ENCODE results near the gene RANBP17.
"Not testable (repeated sequence)": the region's sequence is repeated elsewhere in the genome, so short reads cannot be mapped to it uniquely, and the experiment has no call there.

RANBP17 gene

GRCh38 chr5:170960567-170960966, 98.7 kb downstream of the RANBP17 start:
- no peak for DNase-seq

- DNase-seq: no peak
These were observed 101.7 kb downstream of the RANBP17 start for GRCh38 chr5:170963521-170963920.

GRCh38 chr5:170974461-170974860, 112.6 kb downstream of the RANBP17 start:
- no peak for DNase-seq

DNA sequence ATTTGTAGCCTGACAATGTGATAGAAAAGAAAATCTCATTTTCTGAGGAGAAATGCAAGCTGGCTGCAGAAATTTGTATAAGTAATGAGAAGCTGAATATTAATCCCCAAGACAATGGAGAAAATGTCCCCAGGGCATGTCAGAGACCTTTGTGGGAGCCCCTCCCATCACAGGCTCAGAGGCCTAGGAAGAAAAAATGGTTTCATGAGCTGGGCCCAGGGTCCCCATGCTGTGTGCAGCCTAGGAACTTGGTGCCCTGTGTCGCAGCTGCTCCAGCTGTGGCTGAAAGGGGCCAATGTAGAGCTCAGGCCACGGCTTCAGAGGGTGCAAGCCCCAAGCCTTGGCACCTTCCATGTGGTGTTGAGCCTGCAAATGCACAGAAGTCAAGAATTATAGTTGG, 118.4 kb downstream of the RANBP17 start:
- not testable (repeated sequence) for DNase-seq

- no peak for DNase-seq
These were observed 123.7 kb downstream of the RANBP17 start for GRCh38 chr5:170985486-170985885.

DNA sequence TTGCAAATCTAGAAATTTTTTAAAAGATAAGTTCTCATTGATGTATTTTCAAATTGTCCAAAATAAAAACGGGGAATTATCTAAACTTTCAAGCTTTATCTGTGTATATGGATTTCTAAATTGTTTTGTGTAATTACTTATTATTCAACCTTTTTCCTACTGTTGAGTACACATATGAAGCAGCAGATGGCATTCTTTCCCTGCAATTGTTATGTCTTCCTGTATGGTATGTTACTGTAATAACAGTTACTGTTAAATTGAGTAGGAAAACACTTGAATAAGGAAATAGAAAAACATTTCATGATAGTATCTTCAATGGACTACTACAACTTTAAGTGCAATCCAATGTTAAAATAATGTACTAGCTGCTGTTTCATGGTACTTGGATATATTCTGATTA, 124.8 kb downstream of the RANBP17 start:
- peak; percentile 1 for DNase-seq

DNA sequence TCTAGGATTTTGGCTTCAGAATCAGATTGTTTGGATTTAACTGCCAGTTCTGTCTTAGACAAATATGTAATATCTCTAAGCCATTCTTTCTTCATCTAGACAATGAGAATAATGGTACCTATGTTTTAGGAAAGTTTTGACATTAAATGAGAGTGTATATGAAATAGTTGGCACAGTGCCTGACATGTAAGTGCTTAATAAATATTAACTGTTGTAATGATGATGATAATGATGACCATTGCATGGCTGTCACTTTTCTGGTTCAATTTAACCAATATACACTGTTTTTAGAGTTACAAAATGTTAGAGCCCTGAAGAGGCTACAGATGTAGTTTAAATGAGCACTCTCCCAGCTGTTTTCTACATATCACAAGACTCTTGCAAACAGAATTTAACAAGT, 131.7 kb downstream of the RANBP17 start:
- no peak for DNase-seq

DNA sequence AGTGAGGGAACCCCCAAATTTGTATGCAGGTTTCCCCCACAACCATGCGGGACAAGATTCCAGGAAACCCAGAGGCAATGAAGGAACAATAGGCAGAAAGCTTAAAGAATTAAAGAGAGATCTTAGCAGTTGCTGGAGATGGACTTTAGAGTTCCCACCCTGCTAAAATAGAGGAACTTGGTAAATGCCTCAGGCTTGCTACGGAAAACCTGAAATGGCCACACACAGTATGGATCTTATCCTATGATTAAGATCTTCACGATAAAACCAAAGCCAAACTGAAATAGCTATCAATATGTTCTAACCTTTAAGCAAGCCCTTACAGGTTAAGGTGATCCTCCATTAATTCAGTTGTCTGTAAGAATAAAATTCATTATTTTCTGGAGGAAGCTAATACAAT, 148.3 kb downstream of the RANBP17 start:
- DNase-seq: no peak

DNA sequence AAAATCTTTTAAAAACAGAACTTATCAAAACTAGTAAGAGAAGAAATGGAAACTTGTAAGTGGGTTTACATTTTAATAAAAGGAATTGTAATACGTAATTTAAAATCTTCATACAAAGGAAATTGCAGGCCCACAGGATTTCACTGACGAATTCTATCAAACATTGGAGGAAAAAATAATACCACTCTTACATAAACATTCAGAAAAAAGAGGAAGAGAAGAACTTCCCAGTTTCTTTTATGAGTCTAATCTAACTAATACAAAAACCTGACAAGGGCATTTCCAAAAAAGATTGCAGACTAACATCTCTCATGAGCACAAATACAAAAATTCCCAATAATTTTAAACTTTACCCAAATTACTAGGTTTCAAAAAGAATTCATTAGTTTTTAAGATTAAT, 149.0 kb downstream of the RANBP17 start:
- DNase-seq: no peak

DNA sequence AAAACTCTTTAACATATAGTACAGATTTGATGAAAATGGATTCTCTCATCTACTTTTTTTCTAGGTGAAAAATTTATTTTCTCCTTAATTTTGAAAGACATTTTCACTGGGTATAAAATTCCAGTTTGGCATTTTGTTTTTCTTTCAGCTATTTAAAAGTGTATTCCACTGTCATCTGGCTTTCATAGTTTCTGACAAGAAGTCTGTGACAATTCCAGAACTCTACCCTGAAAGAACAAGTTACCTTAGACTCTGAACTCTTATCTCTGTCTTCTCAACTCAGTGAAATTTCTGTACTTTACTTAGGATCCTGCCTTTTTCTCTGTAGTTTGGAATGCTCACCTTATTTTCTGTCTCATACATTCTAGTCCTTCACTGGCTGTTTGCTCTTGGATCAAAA, 161.7 kb downstream of the RANBP17 start:
- DNase-seq: no peak

DNA sequence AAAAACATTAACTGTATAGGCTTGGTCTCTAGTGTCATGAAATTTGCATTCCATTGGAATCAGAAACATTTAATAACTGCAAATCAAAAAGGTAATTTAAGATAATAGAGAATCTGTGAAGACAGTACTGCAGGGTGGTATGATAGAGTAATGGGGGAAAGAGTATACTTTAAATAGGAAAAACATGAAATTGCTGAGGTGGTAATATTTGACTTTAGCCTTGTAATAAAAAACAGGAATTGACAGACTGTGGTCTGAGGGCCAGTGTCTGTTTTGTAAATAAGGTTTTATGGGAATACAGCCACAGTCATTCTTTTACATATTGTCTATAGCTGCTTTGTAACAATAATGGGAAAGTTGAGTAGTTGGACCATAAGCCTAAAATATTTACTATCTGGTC, 162.3 kb downstream of the RANBP17 start:
- no peak for DNase-seq

DNA sequence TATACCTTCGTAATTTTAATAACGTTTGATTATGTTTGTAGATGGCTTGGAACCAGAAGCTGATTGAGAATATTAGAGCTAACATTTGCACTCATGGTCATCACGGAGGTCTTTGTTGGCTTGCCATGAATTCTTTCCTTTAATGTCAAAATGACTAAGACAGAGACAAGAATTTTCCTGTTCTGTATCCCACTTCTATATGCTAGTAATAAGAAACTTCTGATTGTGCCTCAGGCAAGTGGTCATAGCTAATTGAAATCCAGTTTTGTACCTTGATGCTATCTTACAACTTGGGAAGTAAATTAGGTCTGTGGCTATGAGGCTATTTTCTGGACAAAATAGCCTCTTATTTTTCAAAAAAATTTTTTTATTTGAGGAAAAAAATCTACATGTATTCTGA, 167.6 kb downstream of the RANBP17 start:
- DNase-seq: no peak

DNA sequence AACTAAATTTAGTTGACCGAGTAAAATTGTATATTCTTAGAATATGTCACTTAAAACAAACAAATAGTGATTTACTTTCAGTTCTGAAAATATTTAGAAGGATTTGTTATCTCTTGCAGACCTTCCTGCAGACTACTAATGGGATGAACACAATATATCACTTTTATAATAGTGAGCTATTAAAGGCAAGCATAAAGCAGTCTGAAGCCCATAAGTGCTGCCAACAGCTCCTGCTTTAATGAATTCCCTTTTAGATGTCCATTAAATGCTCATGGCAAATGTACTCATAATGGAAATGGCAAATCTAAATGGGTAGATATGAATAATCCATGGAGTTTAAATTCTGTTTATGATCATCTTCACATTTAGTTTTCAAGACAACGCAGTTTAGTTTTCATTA, 170.2 kb downstream of the RANBP17 start:
- no peak for DNase-seq

- DNase-seq: no peak
These were observed 170.7 kb downstream of the RANBP17 start for GRCh38 chr5:171032435-171032973.

DNA sequence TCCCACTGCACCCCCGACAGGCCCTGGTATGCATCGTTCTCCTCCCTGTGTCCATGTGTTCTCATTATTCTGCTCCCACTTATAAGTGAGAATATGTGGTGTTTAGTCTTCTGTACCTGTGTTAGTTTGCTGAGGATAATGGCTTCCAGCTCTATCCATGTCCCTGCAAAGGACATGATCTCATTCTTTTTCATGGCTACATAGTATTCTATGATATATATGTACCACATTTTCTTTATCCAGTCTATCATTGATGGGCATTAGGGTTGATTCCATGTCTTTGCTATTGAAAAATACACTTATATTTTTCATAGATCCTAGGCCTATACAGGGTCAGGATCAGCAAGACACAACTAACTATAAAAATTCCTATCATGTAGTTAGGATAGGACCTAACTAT, 180.1 kb downstream of the RANBP17 start:
- DNase-seq: not testable (repeated sequence)

DNA sequence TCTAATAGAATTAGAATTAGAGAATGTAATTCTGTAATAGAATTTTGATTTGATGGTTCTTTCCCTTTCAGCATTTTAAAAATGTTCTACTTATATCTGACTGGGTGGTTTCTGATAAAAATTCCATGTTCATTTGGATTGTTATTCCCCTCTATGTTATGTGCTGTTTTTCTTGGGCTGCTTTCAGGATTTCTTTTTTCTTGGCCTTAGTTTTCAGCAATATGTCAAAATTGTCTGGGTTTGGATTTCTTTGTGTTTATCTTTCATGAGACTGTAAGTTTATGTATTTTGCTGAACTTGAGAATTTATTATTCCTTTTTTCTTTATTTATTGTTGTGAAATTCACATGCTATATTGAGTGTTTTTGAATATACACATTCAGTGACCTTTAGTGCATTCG, 189.1 kb downstream of the RANBP17 start:
- no peak for DNase-seq

DNA sequence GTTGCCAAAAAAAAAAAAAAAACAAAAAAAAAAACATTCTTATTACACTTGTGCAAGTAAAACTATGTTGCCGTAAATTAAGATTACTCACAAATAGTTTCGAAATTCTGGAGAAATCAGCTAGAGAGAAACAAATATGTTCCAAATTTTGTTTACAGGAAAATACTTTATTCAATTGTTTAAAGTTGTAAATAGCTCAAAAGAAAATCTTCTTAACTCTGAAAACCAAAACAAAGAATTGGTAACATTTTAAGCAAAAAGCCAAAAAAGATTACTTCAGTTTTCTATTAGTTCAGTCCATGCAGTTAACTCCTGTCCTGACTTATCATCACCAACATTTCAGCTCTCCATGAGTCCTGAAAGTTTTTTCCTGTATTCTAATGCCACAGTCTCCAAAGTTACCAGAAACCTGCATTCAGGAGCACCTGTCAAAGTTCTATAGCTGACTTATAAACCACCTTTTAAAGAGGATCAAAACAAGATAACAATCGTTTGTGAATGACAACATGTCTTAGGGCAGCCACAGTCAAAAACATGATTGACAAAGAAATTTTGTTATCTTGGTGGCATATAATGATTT, 194.1 kb downstream of the RANBP17 start:
- DNase-seq: no peak

DNA sequence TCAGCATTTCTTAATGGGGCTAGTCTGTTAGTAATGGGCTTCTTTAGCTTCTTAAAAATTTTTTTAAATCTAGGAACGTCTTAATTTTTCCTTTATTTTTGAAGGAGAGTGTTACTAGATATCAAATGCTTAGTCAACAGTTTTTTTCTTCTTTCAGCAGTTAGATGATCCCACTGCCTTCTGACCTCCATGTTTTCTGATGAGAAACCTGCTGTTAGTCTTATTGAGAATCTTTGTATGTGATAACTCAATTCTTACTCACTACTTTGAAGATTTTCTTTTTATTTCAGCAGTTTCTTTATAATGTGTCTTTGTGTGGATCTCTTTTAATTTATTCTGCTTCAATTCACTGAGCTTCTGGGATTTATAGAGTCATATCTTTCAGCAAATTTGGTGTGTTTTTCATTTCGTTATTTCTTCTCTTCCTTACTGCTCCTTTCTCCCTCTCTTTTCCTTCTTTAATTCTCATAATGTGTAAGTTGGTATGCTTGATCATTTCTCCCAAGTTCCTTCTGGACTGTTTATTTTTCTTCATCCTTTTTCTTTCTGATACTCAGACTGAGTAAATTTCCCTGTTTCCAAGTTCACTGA, 205.8 kb downstream of the RANBP17 start:
- no peak for DNase-seq

- no peak for DNase-seq
These were observed 212.9 kb downstream of the RANBP17 start for GRCh38 chr5:171074747-171075146.

DNA sequence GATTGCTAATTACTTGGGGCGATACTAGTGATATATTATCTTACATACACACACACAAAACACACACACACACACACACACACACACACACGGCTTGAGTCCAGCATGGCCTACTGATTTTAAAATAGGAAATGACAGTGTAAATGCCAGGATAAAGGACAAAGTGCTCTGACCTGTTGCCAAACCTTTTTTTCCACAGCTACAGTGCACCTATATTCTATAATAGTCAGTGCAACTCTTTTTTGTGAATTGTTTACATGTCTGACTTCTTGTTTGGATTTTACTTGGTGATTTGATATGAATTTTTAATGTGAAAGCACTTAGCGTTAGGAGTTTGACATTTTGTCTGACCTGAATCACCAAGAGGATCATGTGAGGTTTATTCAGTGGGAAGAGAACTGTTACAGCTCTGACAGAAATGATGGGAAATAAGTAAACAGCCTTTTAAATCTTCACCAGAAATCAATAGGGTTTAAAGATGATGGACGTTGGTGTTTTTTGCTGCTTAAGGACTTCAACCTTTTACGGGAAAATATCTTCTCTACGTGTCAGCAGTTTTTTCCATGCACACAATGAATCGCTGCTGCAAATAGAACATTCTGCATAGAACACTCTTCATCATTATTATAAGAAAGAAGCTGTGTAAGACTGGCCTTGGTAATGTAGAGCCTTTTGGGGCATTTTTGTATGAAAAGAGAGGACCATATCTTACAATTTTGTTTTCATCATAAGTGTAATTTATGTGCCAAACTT, 218.5 kb downstream of the RANBP17 start:
- no peak for DNase-seq

DNA sequence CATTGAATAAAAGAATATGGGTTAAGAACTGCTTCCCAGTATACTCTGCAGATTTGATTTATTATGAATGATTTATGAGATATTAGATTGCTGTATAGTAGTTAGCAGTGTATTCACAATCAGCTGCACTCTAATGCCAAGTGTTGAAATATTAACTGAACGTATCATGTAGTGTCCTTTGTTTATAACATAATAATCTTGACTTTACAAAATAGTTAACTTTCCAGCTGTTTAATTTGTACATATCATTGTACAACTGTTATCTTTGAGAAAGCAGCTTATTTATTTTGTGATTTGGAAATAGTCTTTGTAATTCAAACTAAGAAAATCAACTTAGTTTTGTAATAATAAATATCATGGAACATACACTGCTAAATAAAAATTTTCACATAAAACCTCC, 219.5 kb downstream of the RANBP17 start:
- no peak for DNase-seq

DNA sequence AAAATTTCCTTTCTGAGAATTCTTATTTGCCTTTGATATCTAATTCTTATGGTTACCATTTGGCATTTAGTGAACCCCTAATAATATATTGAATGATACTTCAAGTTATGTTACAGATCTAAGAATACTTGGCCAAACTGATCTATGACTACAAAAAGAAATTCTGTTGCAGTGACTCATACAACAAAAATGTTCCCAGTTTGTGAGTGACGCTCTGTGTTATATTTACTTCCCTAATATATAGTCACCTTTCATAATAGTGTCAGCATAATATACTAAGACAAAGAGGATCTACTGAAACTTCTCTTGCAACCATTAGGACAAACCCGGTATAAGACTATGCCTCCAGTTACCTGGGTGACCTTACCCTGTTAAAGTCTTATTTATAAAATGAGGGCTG, 230.4 kb downstream of the RANBP17 start:
- no peak for DNase-seq

GRCh38 chr5:171093598-171093997, 231.8 kb downstream of the RANBP17 start:
- no peak for DNase-seq

DNA sequence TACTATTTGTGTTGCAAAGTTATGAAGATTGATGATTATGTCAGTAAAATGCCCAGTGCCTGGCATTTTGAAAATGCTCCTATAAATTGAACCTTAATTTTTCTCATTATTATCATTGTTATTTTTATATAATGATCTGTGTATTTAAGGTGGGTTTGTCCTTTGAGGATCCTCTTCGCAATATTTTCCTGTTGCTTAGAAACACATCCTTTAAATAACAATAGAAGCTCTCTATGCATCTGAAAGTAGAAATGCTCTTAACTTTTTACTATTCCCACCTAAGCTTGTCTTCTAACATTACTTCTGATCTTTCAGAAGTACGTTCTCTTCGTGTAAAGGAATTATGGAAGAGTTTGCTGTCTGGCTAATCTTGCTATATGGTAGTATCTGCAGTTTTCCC, 232.5 kb downstream of the RANBP17 start:
- DNase-seq: no peak

Data from NCI-H2171 (cell line).